ENCODE data around the gene KLC1. TPM values are rescaled to one million over a fixed set of nuclear protein-coding genes. Genes with fewer than 3 reads are reported as not detected.

The KLC1 gene
- total and polyA plus RNA-seq, 2 of the 13 experiments (the other 11 are each of a cell fraction or from before 2014, with no cell fraction given) = 53.2 to 63.5 TPM

DNA sequence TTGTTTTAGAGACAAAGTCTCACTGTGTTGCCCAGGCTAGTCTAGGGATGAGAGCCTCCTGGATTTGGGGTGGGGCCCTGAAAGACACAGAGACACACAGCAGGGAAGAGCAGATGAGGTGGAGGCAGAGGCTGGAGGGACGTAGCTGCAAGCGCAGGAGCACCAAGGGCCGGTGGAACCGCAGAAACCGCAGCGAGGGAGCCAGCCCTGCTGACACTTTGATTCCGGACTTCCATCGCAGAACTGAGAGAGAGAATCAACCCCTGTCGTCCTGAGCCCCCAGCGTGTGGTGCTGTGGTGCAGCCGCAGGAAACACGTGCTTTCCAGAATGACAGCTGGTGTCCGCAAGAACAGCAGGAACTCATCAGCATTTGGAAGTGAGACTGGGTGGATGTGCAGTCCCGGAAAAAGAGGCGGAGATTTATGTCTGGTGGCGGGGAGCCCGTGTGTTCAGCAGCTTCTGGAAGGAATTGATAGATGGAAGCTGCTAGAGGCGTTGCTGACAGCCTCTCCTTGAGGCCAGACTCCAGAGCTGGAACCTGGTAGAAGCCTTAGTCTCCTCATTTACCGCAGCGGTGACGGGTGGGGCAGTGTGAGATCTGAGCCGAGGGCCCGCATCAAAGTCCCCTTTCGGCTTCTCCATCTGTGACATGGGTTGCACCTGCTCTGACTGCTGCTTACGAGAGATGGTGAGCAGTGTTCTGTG, 21.9 kb upstream of the KLC1 start (continued):
- TF ChIP-seq, protein P1, sequence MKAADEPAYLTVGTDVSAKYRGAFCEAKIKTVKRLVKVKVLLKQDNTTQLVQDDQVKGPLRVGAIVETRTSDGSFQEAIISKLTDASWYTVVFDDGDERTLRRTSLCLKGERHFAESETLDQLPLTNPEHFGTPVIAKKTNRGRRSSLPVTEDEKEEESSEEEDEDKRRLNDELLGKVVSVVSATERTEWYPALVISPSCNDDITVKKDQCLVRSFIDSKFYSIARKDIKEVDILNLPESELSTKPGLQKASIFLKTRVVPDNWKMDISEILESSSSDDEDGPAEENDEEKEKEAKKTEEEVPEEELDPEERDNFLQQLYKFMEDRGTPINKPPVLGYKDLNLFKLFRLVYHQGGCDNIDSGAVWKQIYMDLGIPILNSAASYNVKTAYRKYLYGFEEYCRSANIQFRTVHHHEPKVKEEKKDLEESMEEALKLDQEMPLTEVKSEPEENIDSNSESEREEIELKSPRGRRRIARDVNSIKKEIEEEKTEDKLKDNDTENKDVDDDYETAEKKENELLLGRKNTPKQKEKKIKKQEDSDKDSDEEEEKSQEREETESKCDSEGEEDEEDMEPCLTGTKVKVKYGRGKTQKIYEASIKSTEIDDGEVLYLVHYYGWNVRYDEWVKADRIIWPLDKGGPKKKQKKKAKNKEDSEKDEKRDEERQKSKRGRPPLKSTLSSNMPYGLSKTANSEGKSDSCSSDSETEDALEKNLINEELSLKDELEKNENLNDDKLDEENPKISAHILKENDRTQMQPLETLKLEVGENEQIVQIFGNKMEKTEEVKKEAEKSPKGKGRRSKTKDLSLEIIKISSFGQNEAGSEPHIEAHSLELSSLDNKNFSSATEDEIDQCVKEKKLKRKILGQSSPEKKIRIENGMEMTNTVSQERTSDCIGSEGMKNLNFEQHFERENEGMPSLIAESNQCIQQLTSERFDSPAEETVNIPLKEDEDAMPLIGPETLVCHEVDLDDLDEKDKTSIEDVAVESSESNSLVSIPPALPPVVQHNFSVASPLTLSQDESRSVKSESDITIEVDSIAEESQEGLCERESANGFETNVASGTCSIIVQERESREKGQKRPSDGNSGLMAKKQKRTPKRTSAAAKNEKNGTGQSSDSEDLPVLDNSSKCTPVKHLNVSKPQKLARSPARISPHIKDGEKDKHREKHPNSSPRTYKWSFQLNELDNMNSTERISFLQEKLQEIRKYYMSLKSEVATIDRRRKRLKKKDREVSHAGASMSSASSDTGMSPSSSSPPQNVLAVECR (CRISPR knock-in tag; IDR thresholded peaks at IDR 0.05; ENCODE audit: borderline replicate concordance) = peak; percentile 86
- TF ChIP-seq HDAC2 (CRISPR knock-in tag; IDR thresholded peaks at IDR 0.05) (0 out of 2 replicates have a peak, but pooled peaks have one; percentile 49), ELF3 (CRISPR knock-in tag; IDR thresholded peaks at IDR 0.05) (0 out of 2 replicates have a peak, but pooled peaks have one; percentile 21), HNRNPLL (IDR thresholded peaks at IDR 0.05; ENCODE audit: low read depth, low read length, poor library complexity, severe bottlenecking) (peak; percentile 18), SMARCC2 (IDR thresholded peaks at IDR 0.05) (no peak), ZNF180 (CRISPR knock-in tag; IDR thresholded peaks at IDR 0.05; ENCODE audit: borderline replicate concordance, low read depth) (no peak), ZNF879 (CRISPR knock-in tag; IDR thresholded peaks at IDR 0.05) (0 out of 2 replicates have a peak, but pooled peaks have one; percentile 33), ZBTB38 (CRISPR knock-in tag; IDR thresholded peaks at IDR 0.05) (peak; percentile 53; the same call in 1 of the 2 replicates), NFE2L2 (IDR thresholded peaks at IDR 0.05; ENCODE audit: low read length) (no peak), ZNF563 (CRISPR knock-in tag; IDR thresholded peaks at IDR 0.05) (0 out of 2 replicates have a peak, but pooled peaks have one; percentile 25), HNF4G (IDR thresholded peaks at IDR 0.05; ENCODE audit: borderline replicate concordance, low read depth, low read length) (no peak), HNF4G (CRISPR knock-in tag; IDR thresholded peaks at IDR 0.05; ENCODE audit: borderline replicate concordance, low read depth) (no peak), ZNF333 (CRISPR knock-in tag; IDR thresholded peaks at IDR 0.05; ENCODE audit: borderline replicate concordance) (no peak), ZBTB7A (CRISPR knock-in tag; IDR thresholded peaks at IDR 0.05) (no peak), ZNF549 (CRISPR knock-in tag; IDR thresholded peaks at IDR 0.05) (no peak)
- TF ChIP-seq, protein P2, sequence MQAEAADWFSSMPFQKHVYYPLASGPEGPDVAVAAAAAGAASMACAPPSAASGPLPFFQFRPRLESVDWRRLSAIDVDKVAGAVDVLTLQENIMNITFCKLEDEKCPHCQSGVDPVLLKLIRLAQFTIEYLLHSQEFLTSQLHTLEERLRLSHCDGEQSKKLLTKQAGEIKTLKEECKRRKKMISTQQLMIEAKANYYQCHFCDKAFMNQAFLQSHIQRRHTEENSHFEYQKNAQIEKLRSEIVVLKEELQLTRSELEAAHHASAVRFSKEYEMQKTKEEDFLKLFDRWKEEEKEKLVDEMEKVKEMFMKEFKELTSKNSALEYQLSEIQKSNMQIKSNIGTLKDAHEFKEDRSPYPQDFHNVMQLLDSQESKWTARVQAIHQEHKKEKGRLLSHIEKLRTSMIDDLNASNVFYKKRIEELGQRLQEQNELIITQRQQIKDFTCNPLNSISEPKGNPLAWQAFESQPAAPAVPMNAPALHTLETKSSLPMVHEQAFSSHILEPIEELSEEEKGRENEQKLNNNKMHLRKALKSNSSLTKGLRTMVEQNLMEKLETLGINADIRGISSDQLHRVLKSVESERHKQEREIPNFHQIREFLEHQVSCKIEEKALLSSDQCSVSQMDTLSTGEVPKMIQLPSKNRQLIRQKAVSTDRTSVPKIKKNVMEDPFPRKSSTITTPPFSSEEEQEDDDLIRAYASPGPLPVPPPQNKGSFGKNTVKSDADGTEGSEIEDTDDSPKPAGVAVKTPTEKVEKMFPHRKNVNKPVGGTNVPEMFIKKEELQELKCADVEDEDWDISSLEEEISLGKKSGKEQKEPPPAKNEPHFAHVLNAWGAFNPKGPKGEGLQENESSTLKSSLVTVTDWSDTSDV (CRISPR knock-in tag; IDR thresholded peaks at IDR 0.05) = no peak
- TF ChIP-seq, protein P3, sequence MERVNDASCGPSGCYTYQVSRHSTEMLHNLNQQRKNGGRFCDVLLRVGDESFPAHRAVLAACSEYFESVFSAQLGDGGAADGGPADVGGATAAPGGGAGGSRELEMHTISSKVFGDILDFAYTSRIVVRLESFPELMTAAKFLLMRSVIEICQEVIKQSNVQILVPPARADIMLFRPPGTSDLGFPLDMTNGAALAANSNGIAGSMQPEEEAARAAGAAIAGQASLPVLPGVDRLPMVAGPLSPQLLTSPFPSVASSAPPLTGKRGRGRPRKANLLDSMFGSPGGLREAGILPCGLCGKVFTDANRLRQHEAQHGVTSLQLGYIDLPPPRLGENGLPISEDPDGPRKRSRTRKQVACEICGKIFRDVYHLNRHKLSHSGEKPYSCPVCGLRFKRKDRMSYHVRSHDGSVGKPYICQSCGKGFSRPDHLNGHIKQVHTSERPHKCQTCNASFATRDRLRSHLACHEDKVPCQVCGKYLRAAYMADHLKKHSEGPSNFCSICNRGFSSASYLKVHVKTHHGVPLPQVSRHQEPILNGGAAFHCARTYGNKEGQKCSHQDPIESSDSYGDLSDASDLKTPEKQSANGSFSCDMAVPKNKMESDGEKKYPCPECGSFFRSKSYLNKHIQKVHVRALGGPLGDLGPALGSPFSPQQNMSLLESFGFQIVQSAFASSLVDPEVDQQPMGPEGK (CRISPR knock-in tag; IDR thresholded peaks at IDR 0.05) = peak; percentile 37; the same call in 1 of the 2 replicates
- TF ChIP-seq, protein P4, sequence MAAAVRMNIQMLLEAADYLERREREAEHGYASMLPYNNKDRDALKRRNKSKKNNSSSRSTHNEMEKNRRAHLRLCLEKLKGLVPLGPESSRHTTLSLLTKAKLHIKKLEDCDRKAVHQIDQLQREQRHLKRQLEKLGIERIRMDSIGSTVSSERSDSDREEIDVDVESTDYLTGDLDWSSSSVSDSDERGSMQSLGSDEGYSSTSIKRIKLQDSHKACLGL (CRISPR knock-in tag; IDR thresholded peaks at IDR 0.05) = peak; percentile 95; the same call in 1 of the 2 replicates
- TF ChIP-seq, protein P5, sequence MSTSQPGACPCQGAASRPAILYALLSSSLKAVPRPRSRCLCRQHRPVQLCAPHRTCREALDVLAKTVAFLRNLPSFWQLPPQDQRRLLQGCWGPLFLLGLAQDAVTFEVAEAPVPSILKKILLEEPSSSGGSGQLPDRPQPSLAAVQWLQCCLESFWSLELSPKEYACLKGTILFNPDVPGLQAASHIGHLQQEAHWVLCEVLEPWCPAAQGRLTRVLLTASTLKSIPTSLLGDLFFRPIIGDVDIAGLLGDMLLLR (CRISPR knock-in tag; IDR thresholded peaks at IDR 0.05) = peak; percentile 91; the same call in 1 of the 2 replicates

Measured in HepG2 (cell line).